Measurements from ENCODE around the gene LARGE1.

DNA sequence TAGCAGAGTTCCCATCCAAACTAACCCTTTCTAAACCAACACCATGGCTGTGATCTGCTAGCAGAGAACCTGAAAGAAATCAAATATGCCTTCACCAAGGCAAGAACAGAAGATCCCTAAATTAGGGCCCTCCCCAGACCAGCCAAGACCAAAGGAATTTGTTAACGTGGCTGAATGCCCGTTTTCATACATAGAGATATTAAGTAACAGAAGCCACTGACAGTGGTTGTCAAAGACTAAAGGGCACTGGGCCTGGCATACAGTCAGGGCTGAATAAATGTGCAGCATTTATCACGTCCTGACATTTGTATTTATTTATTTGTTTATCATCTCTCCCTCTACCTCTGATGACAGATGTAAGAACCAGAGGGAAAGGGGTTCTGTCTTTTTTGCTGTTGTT, 271.8 kb downstream of the LARGE1 start:
- TF ChIP-seq, protein P1, sequence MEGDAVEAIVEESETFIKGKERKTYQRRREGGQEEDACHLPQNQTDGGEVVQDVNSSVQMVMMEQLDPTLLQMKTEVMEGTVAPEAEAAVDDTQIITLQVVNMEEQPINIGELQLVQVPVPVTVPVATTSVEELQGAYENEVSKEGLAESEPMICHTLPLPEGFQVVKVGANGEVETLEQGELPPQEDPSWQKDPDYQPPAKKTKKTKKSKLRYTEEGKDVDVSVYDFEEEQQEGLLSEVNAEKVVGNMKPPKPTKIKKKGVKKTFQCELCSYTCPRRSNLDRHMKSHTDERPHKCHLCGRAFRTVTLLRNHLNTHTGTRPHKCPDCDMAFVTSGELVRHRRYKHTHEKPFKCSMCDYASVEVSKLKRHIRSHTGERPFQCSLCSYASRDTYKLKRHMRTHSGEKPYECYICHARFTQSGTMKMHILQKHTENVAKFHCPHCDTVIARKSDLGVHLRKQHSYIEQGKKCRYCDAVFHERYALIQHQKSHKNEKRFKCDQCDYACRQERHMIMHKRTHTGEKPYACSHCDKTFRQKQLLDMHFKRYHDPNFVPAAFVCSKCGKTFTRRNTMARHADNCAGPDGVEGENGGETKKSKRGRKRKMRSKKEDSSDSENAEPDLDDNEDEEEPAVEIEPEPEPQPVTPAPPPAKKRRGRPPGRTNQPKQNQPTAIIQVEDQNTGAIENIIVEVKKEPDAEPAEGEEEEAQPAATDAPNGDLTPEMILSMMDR (IDR thresholded peaks at IDR 0.05): no peak
- no peak for TF ChIP-seq POLR2A (IDR thresholded peaks at IDR 0.05)

Data from Peyer's patch (tissue), 4 donors.